Endothelial cell of umbilical vein (primary cell): Measurements from ENCODE around the gene RER1.

ENCODE experiments used
- EZH2 ChIP-seq: IDR thresholded peaks from 2 replicates; pipeline ENCODE4 v1.6.1; 2012; ENCODE audit warnings: borderline replicate concordance, low read depth, mild to moderate bottlenecking, moderate library complexity, low read length, inconsistent platforms; ENCODE audit not compliant: severe bottlenecking
- FOS ChIP-seq: IDR thresholded peaks from 2 replicates; pipeline ENCODE4 v1.6.1; 2011; ENCODE audit warnings: mild to moderate bottlenecking, low read length, moderate library complexity, borderline replicate concordance; ENCODE audit not compliant: insufficient read depth
- GATA2 ChIP-seq: IDR thresholded peaks from 2 replicates; pipeline ENCODE4 v1.7.0; 2011; ENCODE audit warnings: low read depth, mild to moderate bottlenecking, moderate library complexity, mixed read lengths, low read length; ENCODE audit not compliant: insufficient read length, insufficient read depth
- POLR2A ChIP-seq: IDR thresholded peaks from 2 replicates; pipeline ENCODE4 v1.6.1; 2012; ENCODE audit warnings: low read depth, mild to moderate bottlenecking, control low read depth, low read length
- POLR2AphosphoS5 ChIP-seq: IDR thresholded peaks from 2 replicates; pipeline ENCODE4 v1.6.1; 2012; ENCODE audit warnings: low read depth, mild to moderate bottlenecking, control low read depth, low read length, moderate library complexity; ENCODE audit not compliant: insufficient read depth
- TF ChIP-seq, protein P1 (sequence below), 2 donors: IDR thresholded peaks; 1 replicate in 1 of 2; 2 replicates in 1 of 2; pipeline ENCODE4 v1.5.1; 2011; ENCODE audit warnings: low read length in 2 of 2, mild to moderate bottlenecking in 2 of 2, moderate library complexity in 2 of 2, control low read depth in 1 of 2, inconsistent platforms in 1 of 2, low read depth in 1 of 2; ENCODE audit not compliant: insufficient read depth in 1 of 2; ENCODE audit errors: extremely low read depth in 1 of 2
- TF ChIP-seq, protein P2 (sequence below): IDR thresholded peaks from 2 replicates; pipeline ENCODE4 v1.6.1; 2011; ENCODE audit not compliant: insufficient read depth, insufficient read length

DNA sequence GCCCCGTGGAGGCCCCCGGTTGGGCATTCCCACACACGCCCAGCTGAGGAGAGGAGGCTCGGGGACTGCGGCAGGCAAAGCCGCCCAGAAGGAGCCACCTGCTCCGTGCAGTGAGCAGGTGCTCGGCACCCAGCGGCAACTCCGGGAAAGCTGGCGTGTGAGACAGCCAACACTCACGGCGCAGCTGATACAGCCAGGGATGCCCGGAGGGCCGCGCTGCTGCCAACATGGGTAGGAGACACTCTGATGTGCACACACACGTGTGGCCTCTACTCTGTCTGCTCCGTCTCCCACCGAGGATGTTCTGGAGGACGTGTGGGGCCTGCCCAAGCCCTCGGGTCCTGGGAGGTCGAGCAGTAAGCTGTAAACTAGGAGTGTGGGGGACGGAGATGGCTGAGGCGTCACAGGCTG, 13.2 kb upstream of the RER1 start:
- no peak for TF ChIP-seq POLR2AphosphoS5
- TF ChIP-seq, protein P1, sequence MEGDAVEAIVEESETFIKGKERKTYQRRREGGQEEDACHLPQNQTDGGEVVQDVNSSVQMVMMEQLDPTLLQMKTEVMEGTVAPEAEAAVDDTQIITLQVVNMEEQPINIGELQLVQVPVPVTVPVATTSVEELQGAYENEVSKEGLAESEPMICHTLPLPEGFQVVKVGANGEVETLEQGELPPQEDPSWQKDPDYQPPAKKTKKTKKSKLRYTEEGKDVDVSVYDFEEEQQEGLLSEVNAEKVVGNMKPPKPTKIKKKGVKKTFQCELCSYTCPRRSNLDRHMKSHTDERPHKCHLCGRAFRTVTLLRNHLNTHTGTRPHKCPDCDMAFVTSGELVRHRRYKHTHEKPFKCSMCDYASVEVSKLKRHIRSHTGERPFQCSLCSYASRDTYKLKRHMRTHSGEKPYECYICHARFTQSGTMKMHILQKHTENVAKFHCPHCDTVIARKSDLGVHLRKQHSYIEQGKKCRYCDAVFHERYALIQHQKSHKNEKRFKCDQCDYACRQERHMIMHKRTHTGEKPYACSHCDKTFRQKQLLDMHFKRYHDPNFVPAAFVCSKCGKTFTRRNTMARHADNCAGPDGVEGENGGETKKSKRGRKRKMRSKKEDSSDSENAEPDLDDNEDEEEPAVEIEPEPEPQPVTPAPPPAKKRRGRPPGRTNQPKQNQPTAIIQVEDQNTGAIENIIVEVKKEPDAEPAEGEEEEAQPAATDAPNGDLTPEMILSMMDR (IDR thresholded peaks at IDR 0.05; ENCODE audit: extremely low read depth in 1 of 2, insufficient read depth in 1 of 2, low read depth in 1 of 2, low read length in 2 of 2), result no peak
- TF ChIP-seq POLR2A, result no peak
- TF ChIP-seq, protein P2, sequence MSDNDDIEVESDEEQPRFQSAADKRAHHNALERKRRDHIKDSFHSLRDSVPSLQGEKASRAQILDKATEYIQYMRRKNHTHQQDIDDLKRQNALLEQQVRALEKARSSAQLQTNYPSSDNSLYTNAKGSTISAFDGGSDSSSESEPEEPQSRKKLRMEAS, result no peak
- TF ChIP-seq EZH2, result no peak
- no peak for TF ChIP-seq GATA2
- no peak for TF ChIP-seq FOS
